ENCODE results near the gene TFDP1. TPM values are rescaled to one million over a fixed set of nuclear protein-coding genes. Genes with fewer than 3 reads are reported as not detected.

The TFDP1 gene
- total RNA-seq, 2 experiments from 2014 or later, result 17.6 to 20.0 TPM

GRCh38 chr13:113595131-113595530, 10.6 kb downstream of the TFDP1 start:
- H3K36me3 ChIP-seq (ENCODE audit: insufficient read depth, low read length), result peaks cover 32% of the 10 kb centered on the region
- H3K27me3 Mint-ChIP-seq, result no peaks in the 10 kb centered on the region
- no peaks in the 10 kb centered on the region for H3K27me3 ChIP-seq (ENCODE audit: control insufficient read depth in 1 of 2, insufficient read depth in 2 of 2, low read length in 2 of 2)
- TF ChIP-seq CTCF (IDR thresholded peaks at IDR 0.05), result no peak
- no peak overlapping the region for H3K27ac Mint-ChIP-seq
- H3K4me3 ChIP-seq (ENCODE audit: low read length), result no peak overlapping the region
- DNase-seq (no peak), ATAC-seq (ENCODE audit: poor library complexity) (no peak)
- POLR2A ChIA-PET, result no interaction called here
- peaks cover 4% of the 10 kb centered on the region for H3K4me1 Mint-ChIP-seq (ENCODE audit: low read depth)
- H3K4me3 Mint-ChIP-seq, result no peak overlapping the region
- no peak overlapping the region for H3K27ac ChIP-seq (ENCODE audit: low read depth in 1 of 2, low read length in 2 of 2)
- H3K9me3 ChIP-seq (ENCODE audit: control insufficient read depth in 1 of 2, insufficient read depth in 1 of 2, low read length in 2 of 2), result peaks cover 0 to 17% of the 10 kb centered on the region in 2 experiments
- no peaks in the 10 kb centered on the region for H3K4me1 ChIP-seq (ENCODE audit: insufficient read depth, low read length)
- intact Hi-C loops (cut with DNase I, micrococcal nuclease), result no loop called here
- CTCF ChIA-PET, result no interaction called here
- H3K36me3 Mint-ChIP-seq (ENCODE audit: low read depth), result peaks cover 33% of the 10 kb centered on the region
- H3K9me3 Mint-ChIP-seq, result no peaks in the 10 kb centered on the region

DNA sequence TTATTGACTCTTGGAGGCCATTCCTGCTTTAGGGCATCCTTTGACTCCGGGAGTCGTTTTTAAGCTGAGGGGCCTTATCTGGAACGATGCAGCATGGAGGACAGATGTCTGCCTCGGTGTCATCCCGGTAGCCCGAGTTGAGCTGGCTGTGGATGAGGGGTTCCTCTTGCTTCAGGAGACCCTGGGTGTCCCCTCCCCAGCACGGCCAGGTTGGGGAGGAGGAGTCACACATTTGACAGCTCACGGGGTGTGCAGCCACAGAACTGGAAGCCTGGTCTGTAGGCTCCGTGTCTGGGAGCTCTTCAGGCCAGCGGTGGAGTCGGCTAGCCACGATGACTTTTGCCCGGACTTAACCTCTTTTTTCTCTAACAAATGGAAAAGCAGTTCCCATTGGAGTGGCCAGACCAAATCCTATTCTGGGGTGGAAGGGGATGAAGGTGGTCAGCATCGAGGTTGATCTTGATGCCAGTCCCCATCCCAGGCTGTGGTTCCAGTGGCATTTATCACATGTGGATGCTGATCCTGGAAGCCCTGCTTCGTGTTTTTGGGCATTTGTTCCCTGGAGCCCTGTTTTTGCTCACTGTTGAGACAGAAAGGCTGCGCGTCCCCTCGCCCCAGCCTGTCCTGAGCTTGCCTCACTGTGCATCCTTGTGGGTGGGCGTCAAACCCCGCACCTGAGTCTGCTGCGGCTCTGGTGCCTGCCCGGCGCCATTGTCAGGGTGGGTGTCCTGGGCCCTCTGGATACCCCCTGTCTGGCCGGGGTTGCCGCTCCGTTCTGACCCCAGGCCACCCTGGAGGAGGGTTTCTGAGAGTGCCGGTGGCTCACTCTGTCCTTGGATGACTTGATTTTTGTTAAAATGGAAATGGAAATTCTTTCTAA, 12.0 kb downstream of the TFDP1 start:
- DNase-seq, result peak in 1 of 14 experiments; percentile 25
- Mint-ChIP-seq H3K36me3 (ENCODE audit: low read depth) (peaks cover 33% of the 10 kb centered on the region), H3K4me3 (no peak overlapping the region)

DNA sequence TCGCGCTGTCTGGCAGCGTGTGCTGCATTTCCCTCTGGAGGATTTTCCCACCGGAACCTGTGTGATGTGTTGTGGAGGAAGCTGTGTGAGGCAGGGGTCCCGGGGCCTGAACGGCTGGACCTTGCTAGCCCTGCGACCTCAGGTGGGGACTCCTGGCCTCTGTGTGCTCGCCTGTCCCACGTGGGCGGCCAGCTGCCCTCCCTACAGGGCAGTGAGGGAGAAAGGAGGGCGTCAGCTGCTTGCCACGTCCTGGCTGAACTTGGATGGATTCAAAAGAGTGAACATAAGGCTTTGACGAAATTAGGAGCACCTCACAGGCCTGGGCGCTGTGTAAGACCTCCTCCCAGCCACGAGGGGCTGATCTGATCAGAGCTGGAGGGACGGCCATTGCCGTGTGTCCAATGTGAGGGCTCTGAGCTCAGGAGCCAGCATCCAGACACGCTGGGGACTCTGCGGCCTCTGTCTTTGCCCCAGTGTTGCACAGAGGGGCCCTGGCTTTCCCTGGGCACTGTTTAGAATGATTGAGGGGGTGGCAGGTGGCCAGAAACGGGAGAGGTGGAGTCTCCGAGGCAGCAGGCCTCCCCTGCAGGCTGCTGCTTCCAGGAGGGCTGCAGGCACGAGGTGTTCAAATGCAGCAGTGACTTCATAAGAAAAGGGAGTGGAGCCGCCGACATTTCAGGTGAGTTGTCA, 13.0 kb downstream of the TFDP1 start:
- Mint-ChIP-seq H3K4me1 (ENCODE audit: low read depth) (peaks cover 4% of the 10 kb centered on the region), H3K27me3 (no peaks in the 10 kb centered on the region), H3K36me3 (ENCODE audit: low read depth) (peaks cover 29% of the 10 kb centered on the region), H3K4me3 (no peak overlapping the region), H3K27ac (no peak overlapping the region), H3K9me3 (no peaks in the 10 kb centered on the region)
- Histone ChIP-seq H3K36me3 (ENCODE audit: insufficient read depth, low read length) (peaks cover 30% of the 10 kb centered on the region), H3K4me3 (ENCODE audit: low read length) (no peak overlapping the region), H3K4me1 (ENCODE audit: insufficient read depth, low read length) (no peaks in the 10 kb centered on the region), H3K27me3 (ENCODE audit: control insufficient read depth in 1 of 2, insufficient read depth in 2 of 2, low read length in 2 of 2) (no peaks in the 10 kb centered on the region), H3K27ac (ENCODE audit: low read depth in 1 of 2, low read length in 2 of 2) (no peak overlapping the region), H3K9me3 (ENCODE audit: control insufficient read depth in 1 of 2, insufficient read depth in 1 of 2, low read length in 2 of 2) (peaks cover 0 to 25% of the 10 kb centered on the region in 2 experiments)
- ATAC-seq (ENCODE audit: poor library complexity) (no peak), DNase-seq (peak in 1 of 14 experiments; percentile 6)
- POLR2A ChIA-PET, result no interaction called here
- intact Hi-C loops (cut with DNase I, micrococcal nuclease), result no loop called here
- TF ChIP-seq CTCF (IDR thresholded peaks at IDR 0.05), result no peak
- CTCF ChIA-PET, result no interaction called here

More for the DNA sequence above, 12.0 kb downstream of the TFDP1 start:
- POLR2A ChIA-PET, result no interaction called here
- Mint-ChIP-seq H3K27ac (no peak overlapping the region), H3K27me3 (no peaks in the 10 kb centered on the region), H3K9me3 (no peaks in the 10 kb centered on the region), H3K4me1 (ENCODE audit: low read depth) (peaks cover 4% of the 10 kb centered on the region)
- Histone ChIP-seq H3K4me1 (ENCODE audit: insufficient read depth, low read length) (no peaks in the 10 kb centered on the region), H3K36me3 (ENCODE audit: insufficient read depth, low read length) (peaks cover 32% of the 10 kb centered on the region), H3K9me3 (ENCODE audit: control insufficient read depth in 1 of 2, insufficient read depth in 1 of 2, low read length in 2 of 2) (peaks cover 0 to 25% of the 10 kb centered on the region in 2 experiments), H3K4me3 (ENCODE audit: low read length) (no peak overlapping the region), H3K27me3 (ENCODE audit: control insufficient read depth in 1 of 2, insufficient read depth in 2 of 2, low read length in 2 of 2) (no peaks in the 10 kb centered on the region), H3K27ac (ENCODE audit: low read depth in 1 of 2, low read length in 2 of 2) (no peak overlapping the region)
- TF ChIP-seq CTCF (IDR thresholded peaks at IDR 0.05), result no peak
- ATAC-seq (ENCODE audit: poor library complexity), result no peak
- CTCF ChIA-PET, result no interaction called here
- intact Hi-C loops (cut with DNase I, micrococcal nuclease), result no loop called here

Measured in CD4-positive, alpha-beta T cell (primary cell).